Measurements from ENCODE around the gene PLEKHS1.
"Not testable (repeated sequence)": the region's sequence is repeated elsewhere in the genome, so short reads cannot be mapped to it uniquely, and the experiment has no call there.

The PLEKHS1 gene

GRCh38 chr10:113771131-113771530 is 19.6 kb downstream of the PLEKHS1 start:
- not testable (repeated sequence) for H2BK15ac ChIP-seq (ENCODE audit: low read length); H3K9ac ChIP-seq (ENCODE audit: low read depth, low read length, poor library complexity); H2AFZ ChIP-seq (ENCODE audit: low read length); H2BK12ac ChIP-seq (ENCODE audit: low read length); H4K91ac ChIP-seq (ENCODE audit: low read depth, low read length, poor library complexity); H2BK5ac ChIP-seq (ENCODE audit: low read length); H4K8ac ChIP-seq (ENCODE audit: low read depth, low read length); H3K4ac ChIP-seq (ENCODE audit: low read length); H3K36me3 ChIP-seq (replicated peaks in 1 of 2; ENCODE audit: control insufficient read depth in 2 of 2, insufficient read depth in 2 of 2, low read length in 2 of 2); H3K4me1 ChIP-seq (ENCODE audit: control insufficient read depth in 2 of 2, insufficient read depth in 1 of 2, low read depth in 1 of 2, low read length in 2 of 2); H3K9me3 ChIP-seq (replicated peaks in 1 of 2; ENCODE audit: control insufficient read depth in 2 of 2, insufficient read depth in 1 of 2, low read depth in 1 of 2, low read length in 2 of 2); H3K14ac ChIP-seq (ENCODE audit: low read length); H2AK5ac ChIP-seq (ENCODE audit: low read depth, low read length); H3K23ac ChIP-seq (ENCODE audit: low read depth, low read length, poor library complexity); H2BK120ac ChIP-seq (ENCODE audit: low read depth, low read length); H3K27ac ChIP-seq (replicated peaks; ENCODE audit: low read length); H3K18ac ChIP-seq (ENCODE audit: low read length); H3K4me3 ChIP-seq (ENCODE audit: low read length in 2 of 2); H3K79me1 ChIP-seq (ENCODE audit: low read depth, low read length); DNase-seq (ENCODE audit: low spot score); H3K4me2 ChIP-seq (ENCODE audit: insufficient read depth, low read length, poor library complexity, severe bottlenecking)
- no CpG with 5 or more reads among the region's 3 CpGs for WGBS, 2 donors (ENCODE audit: extremely low coverage in 2 of 2, insufficient read length in 2 of 2, insufficient replicate concordance in 1 of 2)
- H3K27me3 ChIP-seq (ENCODE audit: control insufficient read depth in 3 of 3, insufficient read depth in 3 of 3, low read depth in 1 of 3, low read length in 3 of 3), result peaks cover 0 to 45% (median 0%) of the 10 kb centered on the region in 3 experiments

- H3K36me3 ChIP-seq (replicated peaks in 1 of 2; ENCODE audit: control insufficient read depth in 2 of 2, insufficient read depth in 2 of 2, low read length in 2 of 2), result no peaks in the 10 kb centered on the region
- H3K4me3 ChIP-seq (ENCODE audit: low read length in 2 of 2), result no peak overlapping the region
- H3K9ac ChIP-seq (ENCODE audit: low read depth, low read length, poor library complexity), result no peak overlapping the region
- no peak overlapping the region for H2BK5ac ChIP-seq (ENCODE audit: low read length)
- no peak overlapping the region for H2BK120ac ChIP-seq (ENCODE audit: low read depth, low read length)
- WGBS, 2 donors (ENCODE audit: extremely low coverage in 2 of 2, insufficient read length in 2 of 2, insufficient replicate concordance in 1 of 2), result no CpG with 5 or more reads among the region's 4 CpGs
- no peak overlapping the region for H3K27ac ChIP-seq (replicated peaks; ENCODE audit: low read length)
- H3K27me3 ChIP-seq (ENCODE audit: control insufficient read depth in 3 of 3, insufficient read depth in 3 of 3, low read depth in 1 of 3, low read length in 3 of 3), result peaks cover 0 to 8% (median 0%) of the 10 kb centered on the region in 3 experiments
- no peaks in the 10 kb centered on the region for H3K4me1 ChIP-seq (ENCODE audit: control insufficient read depth in 2 of 2, insufficient read depth in 1 of 2, low read depth in 1 of 2, low read length in 2 of 2)
- no peak overlapping the region for H3K14ac ChIP-seq (ENCODE audit: low read length)
- no peak overlapping the region for H3K23ac ChIP-seq (ENCODE audit: low read depth, low read length, poor library complexity)
- no peaks in the 10 kb centered on the region for H3K9me3 ChIP-seq (replicated peaks in 1 of 2; ENCODE audit: control insufficient read depth in 2 of 2, insufficient read depth in 1 of 2, low read depth in 1 of 2, low read length in 2 of 2)
- H2AFZ ChIP-seq (ENCODE audit: low read length), result no peak overlapping the region
- H4K8ac ChIP-seq (ENCODE audit: low read depth, low read length), result no peak overlapping the region
- no peak for DNase-seq (ENCODE audit: low spot score)
- no peak overlapping the region for H3K4ac ChIP-seq (ENCODE audit: low read length)
- H4K91ac ChIP-seq (ENCODE audit: low read depth, low read length, poor library complexity), result no peak overlapping the region
- no peak overlapping the region for H3K4me2 ChIP-seq (ENCODE audit: insufficient read depth, low read length, poor library complexity, severe bottlenecking)
- H2BK12ac ChIP-seq (ENCODE audit: low read length), result no peak overlapping the region
- no peaks in the 10 kb centered on the region for H3K79me1 ChIP-seq (ENCODE audit: low read depth, low read length)
- H3K18ac ChIP-seq (ENCODE audit: low read length), result no peak overlapping the region
- no peak overlapping the region for H2BK15ac ChIP-seq (ENCODE audit: low read length)
- no peak overlapping the region for H2AK5ac ChIP-seq (ENCODE audit: low read depth, low read length)
Observed at GRCh38 chr10:113775686-113776294, 24.3 kb downstream of the PLEKHS1 start.

GRCh38 chr10:113776553-113776952 is 25.1 kb downstream of the PLEKHS1 start:
- peaks cover 0 to 8% (median 0%) of the 10 kb centered on the region in 3 experiments for H3K27me3 ChIP-seq (ENCODE audit: control insufficient read depth in 3 of 3, insufficient read depth in 3 of 3, low read depth in 1 of 3, low read length in 3 of 3)
- no peak overlapping the region for H2BK12ac ChIP-seq (ENCODE audit: low read length)
- H3K9me3 ChIP-seq (replicated peaks in 1 of 2; ENCODE audit: control insufficient read depth in 2 of 2, insufficient read depth in 1 of 2, low read depth in 1 of 2, low read length in 2 of 2), result no peaks in the 10 kb centered on the region
- H4K8ac ChIP-seq (ENCODE audit: low read depth, low read length), result no peak overlapping the region
- no peak overlapping the region for H2BK15ac ChIP-seq (ENCODE audit: low read length)
- no peak overlapping the region for H2BK120ac ChIP-seq (ENCODE audit: low read depth, low read length)
- no peaks in the 10 kb centered on the region for H3K79me1 ChIP-seq (ENCODE audit: low read depth, low read length)
- no peak overlapping the region for H3K4ac ChIP-seq (ENCODE audit: low read length)
- H3K4me2 ChIP-seq (ENCODE audit: insufficient read depth, low read length, poor library complexity, severe bottlenecking), result no peak overlapping the region
- H2AK5ac ChIP-seq (ENCODE audit: low read depth, low read length), result no peak overlapping the region
- no peak overlapping the region for H3K14ac ChIP-seq (ENCODE audit: low read length)
- H3K23ac ChIP-seq (ENCODE audit: low read depth, low read length, poor library complexity), result no peak overlapping the region
- H3K9ac ChIP-seq (ENCODE audit: low read depth, low read length, poor library complexity), result no peak overlapping the region
- H3K36me3 ChIP-seq (replicated peaks in 1 of 2; ENCODE audit: control insufficient read depth in 2 of 2, insufficient read depth in 2 of 2, low read length in 2 of 2), result no peaks in the 10 kb centered on the region
- no peak overlapping the region for H4K91ac ChIP-seq (ENCODE audit: low read depth, low read length, poor library complexity)
- H2BK5ac ChIP-seq (ENCODE audit: low read length), result no peak overlapping the region
- H3K18ac ChIP-seq (ENCODE audit: low read length), result no peak overlapping the region
- H3K4me1 ChIP-seq (ENCODE audit: control insufficient read depth in 2 of 2, insufficient read depth in 1 of 2, low read depth in 1 of 2, low read length in 2 of 2), result no peaks in the 10 kb centered on the region
- no peak for DNase-seq (ENCODE audit: low spot score)
- no peak overlapping the region for H3K4me3 ChIP-seq (ENCODE audit: low read length in 2 of 2)
- WGBS, 2 donors (ENCODE audit: extremely low coverage in 2 of 2, insufficient read length in 2 of 2, insufficient replicate concordance in 1 of 2), result no CpG with 5 or more reads among the region's 1 CpG
- no peak overlapping the region for H2AFZ ChIP-seq (ENCODE audit: low read length)
- H3K27ac ChIP-seq (replicated peaks; ENCODE audit: low read length), result no peak overlapping the region

- Histone ChIP-seq H4K91ac (ENCODE audit: low read depth, low read length, poor library complexity) (no peak overlapping the region), H3K4me3 (ENCODE audit: low read length in 2 of 2) (no peak overlapping the region), H2BK12ac (ENCODE audit: low read length) (no peak overlapping the region), H3K23ac (ENCODE audit: low read depth, low read length, poor library complexity) (no peak overlapping the region), H2AK5ac (ENCODE audit: low read depth, low read length) (no peak overlapping the region), H4K8ac (ENCODE audit: low read depth, low read length) (no peak overlapping the region), H3K79me1 (ENCODE audit: low read depth, low read length) (no peaks in the 10 kb centered on the region), H3K4ac (ENCODE audit: low read length) (no peak overlapping the region), H2BK15ac (ENCODE audit: low read length) (no peak overlapping the region), H3K27me3 (ENCODE audit: control insufficient read depth in 3 of 3, insufficient read depth in 3 of 3, low read depth in 1 of 3, low read length in 3 of 3) (peaks cover 0 to 5% (median 0%) of the 10 kb centered on the region in 3 experiments), H2BK120ac (ENCODE audit: low read depth, low read length) (no peak overlapping the region), H3K9me3 (replicated peaks in 1 of 2; ENCODE audit: control insufficient read depth in 2 of 2, insufficient read depth in 1 of 2, low read depth in 1 of 2, low read length in 2 of 2) (no peaks in the 10 kb centered on the region), H2AFZ (ENCODE audit: low read length) (no peak overlapping the region), H3K36me3 (replicated peaks in 1 of 2; ENCODE audit: control insufficient read depth in 2 of 2, insufficient read depth in 2 of 2, low read length in 2 of 2) (no peaks in the 10 kb centered on the region), H3K14ac (ENCODE audit: low read length) (no peak overlapping the region), H3K27ac (replicated peaks; ENCODE audit: low read length) (no peak overlapping the region), H3K18ac (ENCODE audit: low read length) (no peak overlapping the region), H3K9ac (ENCODE audit: low read depth, low read length, poor library complexity) (no peak overlapping the region), H3K4me1 (ENCODE audit: control insufficient read depth in 2 of 2, insufficient read depth in 1 of 2, low read depth in 1 of 2, low read length in 2 of 2) (no peaks in the 10 kb centered on the region), H2BK5ac (ENCODE audit: low read length) (no peak overlapping the region), H3K4me2 (ENCODE audit: insufficient read depth, low read length, poor library complexity, severe bottlenecking) (no peak overlapping the region)
- no peak for DNase-seq (ENCODE audit: low spot score)
- no CpG with 5 or more reads among the region's 3 CpGs for WGBS, 2 donors (ENCODE audit: extremely low coverage in 2 of 2, insufficient read length in 2 of 2, insufficient replicate concordance in 1 of 2)
Observed at GRCh38 chr10:113780681-113781250, 29.3 kb downstream of the PLEKHS1 start.
